ENCODE results near the gene PSME2.

The PSME2 gene

GRCh38 chr14:24155100-24155499, 8.7 kb upstream of the PSME2 start:
- H3K4me3 ChIP-seq (ENCODE audit: control insufficient read depth, low read depth, low read length) = no peak overlapping the region
- no peak for TF ChIP-seq CTCF (IDR thresholded peaks at IDR 0.05; ENCODE audit: control insufficient read depth, insufficient read depth, low read depth, low read length, missing control alignments)
- DNase-seq (ENCODE audit: low read depth) = no peak

- no peak overlapping the region for H3K4me3 ChIP-seq (ENCODE audit: control insufficient read depth, low read depth, low read length)
- no peak for DNase-seq (ENCODE audit: low read depth)
- no peak for TF ChIP-seq CTCF (IDR thresholded peaks at IDR 0.05; ENCODE audit: control insufficient read depth, insufficient read depth, low read depth, low read length, missing control alignments)
These were observed 5.1 kb upstream of the PSME2 start for GRCh38 chr14:24151404-24152080.

GRCh38 chr14:24150993-24151392, 4.6 kb upstream of the PSME2 start:
- TF ChIP-seq CTCF (IDR thresholded peaks at IDR 0.05; ENCODE audit: control insufficient read depth, insufficient read depth, low read depth, low read length, missing control alignments) = no peak
- H3K4me3 ChIP-seq (ENCODE audit: control insufficient read depth, low read depth, low read length) = no peak overlapping the region
- no peak for DNase-seq (ENCODE audit: low read depth)

- no peak for DNase-seq (ENCODE audit: low read depth)
- no peak overlapping the region for H3K4me3 ChIP-seq (ENCODE audit: control insufficient read depth, low read depth, low read length)
- TF ChIP-seq CTCF (IDR thresholded peaks at IDR 0.05; ENCODE audit: control insufficient read depth, insufficient read depth, low read depth, low read length, missing control alignments) = no peak
These were observed 4.2 kb upstream of the PSME2 start for GRCh38 chr14:24150567-24150966.

- no peak overlapping the region for H3K4me3 ChIP-seq (ENCODE audit: control insufficient read depth, low read depth, low read length)
- no peak for DNase-seq (ENCODE audit: low read depth)
- TF ChIP-seq CTCF (IDR thresholded peaks at IDR 0.05; ENCODE audit: control insufficient read depth, insufficient read depth, low read depth, low read length, missing control alignments) = no peak
These were observed 3.7 kb upstream of the PSME2 start for GRCh38 chr14:24150061-24150460.

- no peak for DNase-seq (ENCODE audit: low read depth)
- no peak for TF ChIP-seq CTCF (IDR thresholded peaks at IDR 0.05; ENCODE audit: control insufficient read depth, insufficient read depth, low read depth, low read length, missing control alignments)
- H3K4me3 ChIP-seq (ENCODE audit: control insufficient read depth, low read depth, low read length) = no peak overlapping the region
These were observed 3.0 kb upstream of the PSME2 start for GRCh38 chr14:24149302-24149969.

Measured in AG09309 (cell line).